Stimulated activated CD8-positive, alpha-beta memory T cell treated with anti-CD3 and anti-CD28 coated beads, Interleukin-4, amount 100 ng/mL, for 1 hour (primary cell): ENCODE measurements around the gene SGO2.
"Not testable (repeated sequence)": the region's sequence is repeated elsewhere in the genome, so short reads cannot be mapped to it uniquely, and the experiment has no call there.

Experiments
- DNase-seq, 2 donors: peaks; one replicate each; pipeline ENCODE4 v3.0.0-alpha.2; 2020; ENCODE audit warnings: low read depth in 2 of 2, low spot score in 1 of 2

The SGO2 gene

GRCh38 chr2:200592406-200593075 is 66.5 kb downstream of the SGO2 start:
- no peak for DNase-seq

- no peak for DNase-seq
These were observed 67.9 kb downstream of the SGO2 start for GRCh38 chr2:200593905-200594304.

- DNase-seq: no peak
These were observed 69.9 kb downstream of the SGO2 start for GRCh38 chr2:200595913-200596312.

- no peak for DNase-seq
These were observed 71.0 kb downstream of the SGO2 start for GRCh38 chr2:200596774-200597570.

GRCh38 chr2:200599206-200599605 is 73.2 kb downstream of the SGO2 start:
- no peak for DNase-seq

GRCh38 chr2:200600549-200601225 is 74.7 kb downstream of the SGO2 start:
- no peak for DNase-seq

GRCh38 chr2:200602584-200602983 is 76.6 kb downstream of the SGO2 start:
- DNase-seq: no peak

- no peak for DNase-seq
These were observed 78.0 kb downstream of the SGO2 start for GRCh38 chr2:200603972-200604371.

GRCh38 chr2:200604571-200605255 is 78.7 kb downstream of the SGO2 start:
- no peak for DNase-seq

GRCh38 chr2:200608341-200609027 is 82.5 kb downstream of the SGO2 start:
- DNase-seq: no peak

- DNase-seq: no peak
These were observed 83.1 kb downstream of the SGO2 start for GRCh38 chr2:200609028-200609614.

GRCh38 chr2:200610217-200610616 is 84.2 kb downstream of the SGO2 start:
- not testable (repeated sequence) for DNase-seq

GRCh38 chr2:200613692-200614091 is 87.7 kb downstream of the SGO2 start:
- DNase-seq: no peak

- no peak for DNase-seq
These were observed 88.2 kb downstream of the SGO2 start for GRCh38 chr2:200614249-200614648.

- no peak for DNase-seq
These were observed 89.2 kb downstream of the SGO2 start for GRCh38 chr2:200615247-200615646.

- DNase-seq: no peak
These were observed 90.2 kb downstream of the SGO2 start for GRCh38 chr2:200616193-200616592.

- no peak for DNase-seq
These were observed 90.6 kb downstream of the SGO2 start for GRCh38 chr2:200616656-200617055.

GRCh38 chr2:200617156-200618053 is 91.4 kb downstream of the SGO2 start:
- DNase-seq: no peak

- no peak for DNase-seq
These were observed 92.0 kb downstream of the SGO2 start for GRCh38 chr2:200618054-200618419.

GRCh38 chr2:200618590-200619021 is 92.6 kb downstream of the SGO2 start:
- no peak for DNase-seq
